Adrenal gland (tissue), 12 donors: ENCODE data around the gene EEF1AKMT3. TPM values are rescaled to one million over a fixed set of nuclear protein-coding genes. Genes with fewer than 3 reads are reported as not detected.

Experiments used
- DNase-seq, 7 donors: peaks; one replicate each; pipeline ENCODE4 v3.0.0-alpha.2; 2019 to 2020
- H3K27ac ChIP-seq, 5 donors: fragments of 200-600 bp; sonication (generic) in 4 of 5; 1 replicate in 3 of 5; 2 replicates in 2 of 5; pipeline versions ENCODE4 v1.5.1 to v1.8.0; 2016 to 2020; ENCODE audit warnings: mild to moderate bottlenecking in 1 of 5
- H3K27me3 ChIP-seq: fragments of 200-600 bp; 2 replicates; pipeline ENCODE4 v1.8.0; 2021
- H3K36me3 ChIP-seq, 2 donors: fragments of 200-600 bp; replicated peaks in 1 of 2; 1 replicate in 1 of 2; 2 replicates in 1 of 2; pipeline versions ENCODE4 v1.5.1 to v1.8.0; 2018 to 2022
- H3K4me1 ChIP-seq, 2 donors: fragments of 200-600 bp; replicated peaks in 1 of 2; 1 replicate in 1 of 2; 2 replicates in 1 of 2; pipeline versions ENCODE4 v1.5.1 to v1.8.0; 2018 to 2021
- H3K4me3 ChIP-seq, 4 donors: fragments of 200-600 bp; sonication (generic) in 3 of 4; one replicate each; pipeline ENCODE4 v1.5.1; 2016 to 2018
- H3K9me3 ChIP-seq, 3 donors: fragments of 200-600 bp; sonication (generic) in 1 of 3; replicated peaks in 1 of 3; 1 replicate in 2 of 3; 2 replicates in 1 of 3; pipeline versions ENCODE4 v1.5.1 to v1.8.0; 2016 to 2021
- CTCF ChIP-seq, 6 experiments: fragments of 450-650 bp in 4 of 6; fragments of 200-600 bp in 2 of 6; sonication (generic) in 1 of 6; IDR thresholded peaks; 1 replicate in 5 of 6; 2 replicates in 1 of 6; pipeline versions ENCODE4 v1.5.1 to v1.8.0; 2016 to 2021; ENCODE audit warnings: antibody characterized with exemption in 6 of 6, mild to moderate bottlenecking in 2 of 6, moderate library complexity in 1 of 6
- POLR2A ChIP-seq, 2 donors: fragments of 450-650 bp; IDR thresholded peaks; one replicate each; pipeline ENCODE4 v1.6.1; 2017; ENCODE audit warnings: antibody characterized with exemption in 2 of 2, mild to moderate bottlenecking in 2 of 2, moderate library complexity in 1 of 2
- WGBS, 4 donors: extraction: QIAGEN DNeasy Blood & Tissue Kit in 2 of 4; methylation state at CpG; one replicate each; pipeline versions ENCODE4 v1.1.5 to v1.1.7; 2013 to 2017; 5-methylcytosine and 5-hydroxymethylcytosine counted together
- intact Hi-C, 2 donors: fragments of 100-400 bp; cut with DNase I; formaldehyde crosslinking; loops; one replicate each; pipeline versions ENCODE4 v1.14.1 to v1.15.0; 2022 to 2023
- microRNA counts, 2 donors: library from miRNA; unstranded; fragments of <30 nt; microRNA quantifications; one replicate each; lab custom pipeline; 2016
- microRNA-seq, 3 donors: library from miRNA; unstranded; fragments of <30 nt; microRNA quantifications; one replicate each; pipeline ENCODE4, GENCODE V29; 2017 to 2020
- polyA plus RNA-seq, 3 donors: library from polyadenylated mRNA; stranded (reverse); fragments of 200-250 nt in 2 of 3; fragments of 350-450 nt in 1 of 3; fragmentation: Illumina TruSeq in 1 of 3; extraction: RNeasy Lipid Tissue Mini Kit (QIAGEN cat#74804) in 1 of 3; gene quantifications; one replicate each; pipeline ENCODE4 v1.2.3, GENCODE V29; 2013 to 2014
- small RNA-seq, 2 donors: library from RNA; depleted of rRNA; stranded (forward); fragments of <200 nt; gene quantifications; one replicate each; pipeline ENCODE3, GENCODE V24; 2016
- total RNA-seq, 9 donors: library from RNA; depleted of rRNA in 4 of 9; stranded (reverse); fragments of >200 nt in 4 of 9; fragments of 120-200 nt in 1 of 9; fragmentation: NEBNext Ultra II Directional in 1 of 9; extraction: Animal tissue kit (Norgen Biotek cat#: 25700) in 1 of 9; gene quantifications; one replicate each; pipeline versions ENCODE4 v1.1.0 to v1.2.4, GENCODE V29; 2013 to 2023
- donor health status: healthy with polysubstance abuse.
- donor health status: Bipolar disorder and iron deficiency.
- donor health status: DM: yes; HTN: yes; CAD: no.
- donor health status: DM: no; HTN: no; CAD: no.
- donor health status: DM: no; HTN: no; CAD: no.
- donor health status: DM: yes; HTN: yes; CAD: no.

EEF1AKMT3 gene
- total and polyA plus RNA-seq, 12 donors, result 2.4 to 35.9 (median 8.8) TPM

- H3K27me3 ChIP-seq, result no peaks in the 10 kb centered on the region
- H3K36me3 ChIP-seq, result peaks cover 0 to 54% of the 10 kb centered on the region in 2 donors
- H3K4me3 ChIP-seq, result no peak overlapping the region
- no peaks in the 10 kb centered on the region for H3K9me3 ChIP-seq
- H3K4me1 ChIP-seq, result peaks cover 39 to 58% of the 10 kb centered on the region in 2 donors
- TF ChIP-seq POLR2A (IDR thresholded peaks at IDR 0.05) (no peak), CTCF (IDR thresholded peaks at IDR 0.05) (no peak)
- intact Hi-C loops, result no loop called here
- peak overlapping the region in 1 of 5 donors; percentile 23 for H3K27ac ChIP-seq
- WGBS, 4 donors, result 51 to 54% (median 53%) methylated on average over 10 of the region's 10 CpGs
- DNase-seq, result no peak
Observed at GRCh38 chr12:57829025-57829777, 56.8 kb downstream of the EEF1AKMT3 start.

GRCh38 chr12:57830393-57830792 lies 58.0 kb downstream of the EEF1AKMT3 start:
- Histone ChIP-seq H3K9me3 (no peaks in the 10 kb centered on the region), H3K36me3 (peaks cover 0 to 42% of the 10 kb centered on the region in 2 donors), H3K4me3 (no peak overlapping the region), H3K27me3 (no peaks in the 10 kb centered on the region), H3K27ac (peak overlapping the region in 3 of 5 donors; percentile 38 to 99 (median 65)), H3K4me1 (peaks cover 51 to 70% of the 10 kb centered on the region in 2 donors)
- intact Hi-C loops, result loop anchor here (5.0 kb wide), 2 partner anchors 67 to 77 kb away; no protein-coding TSS in a partner anchor
- DNase-seq, result no peak
- no peak for TF ChIP-seq POLR2A (IDR thresholded peaks at IDR 0.05)
- no peak for TF ChIP-seq CTCF (IDR thresholded peaks at IDR 0.05)
- 75 to 84% (median 80%) methylated on average over 2 of the region's 2 CpGs for WGBS, 4 donors

MicroRNA genes within 50 kb of the gene (microRNA counts, 767-probe panel; counts per million panel counts)
- 6,344 to 8,289 counts per million in 2 donors for microRNA hsa-miR-26a-5p (lab: Ali Mortazavi, UCI)

Small RNA genes lying within 50 kb of the gene (microRNA-seq; reads per million reads assigned to microRNA genes)
- 315 to 524 (median 321) reads per million in 3 donors for gene MIR26A2
- gene MIR6759, result 0 to 0.45 (median 0) reads per million in 3 donors

Small RNA genes lying within 50 kb of the gene (small RNA-seq; reads per million reads assigned to genes)
- gene MIR26A2 (3.4 to 7.2 reads per million in 2 donors), gene RNU6-1083P (0 reads per million in 2 donors)

Other genes starting within 250 kb of the EEF1AKMT3 start
- gene MBD6, start 249.8 kb upstream of the EEF1AKMT3 start, total RNA-seq, result 100 to 1,000 TPM in 2 of 9 donors, 10 to 100 TPM in 7; 10.5 to 128 (median 32.6) TPM
- gene MBD6, start 249.8 kb upstream of the EEF1AKMT3 start, polyA plus RNA-seq, result 100 to 1,000 TPM in 1 of 3 donors, 10 to 100 TPM in 2; 21.7 to 167 (median 91.4) TPM
- 100 to 1,000 TPM; 114 to 202 (median 137) TPM for gene DCTN2, start 225.4 kb upstream of the EEF1AKMT3 start, total RNA-seq
- 100 to 1,000 TPM in 2 of 3 donors, 10 to 100 TPM in 1; 81.2 to 238 (median 101) TPM for gene DCTN2, start 225.4 kb upstream of the EEF1AKMT3 start, polyA plus RNA-seq
- gene KIF5A, start 222.6 kb upstream of the EEF1AKMT3 start, total RNA-seq, result 1 to 10 TPM in 4 of 9 donors, under 1 TPM in 4, not detected in 1; 0.32 to 7.6 (median 1.3) TPM
- 1 to 10 TPM; 1.9 to 7.4 (median 5.6) TPM for gene KIF5A, start 222.6 kb upstream of the EEF1AKMT3 start, polyA plus RNA-seq
- gene PIP4K2C, start 181.4 kb upstream of the EEF1AKMT3 start, total RNA-seq, result 10 to 100 TPM; 19.5 to 75.9 (median 28.8) TPM
- 10 to 100 TPM in 1 of 3 donors, 1 to 10 TPM in 2; 8.1 to 31.5 (median 8.6) TPM for gene PIP4K2C, start 181.4 kb upstream of the EEF1AKMT3 start, polyA plus RNA-seq
- 10 to 100 TPM; 21.4 to 59.7 (median 46.0) TPM for gene DTX3, start 167.8 kb upstream of the EEF1AKMT3 start, total RNA-seq
- 100 to 1,000 TPM in 1 of 3 donors, 10 to 100 TPM in 2; 20.4 to 136 (median 98.9) TPM for gene DTX3, start 167.8 kb upstream of the EEF1AKMT3 start, polyA plus RNA-seq
- gene ARHGEF25, start 161.2 kb upstream of the EEF1AKMT3 start, total RNA-seq, result 10 to 100 TPM in 4 of 9 donors, 1 to 10 TPM in 5; 4.9 to 15.9 (median 9.3) TPM
- 10 to 100 TPM in 2 of 3 donors, 1 to 10 TPM in 1; 5.3 to 86.4 (median 34.4) TPM for gene ARHGEF25, start 161.2 kb upstream of the EEF1AKMT3 start, polyA plus RNA-seq
- gene B4GALNT1, start 139.4 kb upstream of the EEF1AKMT3 start, total RNA-seq, result 1 to 10 TPM in 5 of 9 donors, under 1 TPM in 4; 0.17 to 7.4 (median 1.1) TPM
- gene B4GALNT1, start 139.4 kb upstream of the EEF1AKMT3 start, polyA plus RNA-seq, result 1 to 10 TPM; 1.0 to 1.3 (median 1.3) TPM
- gene OS9, start 78.5 kb upstream of the EEF1AKMT3 start, total RNA-seq, result 100 to 1,000 TPM; 157 to 428 (median 293) TPM
- 100 to 1,000 TPM; 155 to 282 (median 234) TPM for gene OS9, start 78.5 kb upstream of the EEF1AKMT3 start, polyA plus RNA-seq
- gene AGAP2, start 33.9 kb upstream of the EEF1AKMT3 start, total RNA-seq, result 1 to 10 TPM in 7 of 9 donors, under 1 TPM in 2; 0.50 to 4.0 (median 1.8) TPM
- gene AGAP2, start 33.9 kb upstream of the EEF1AKMT3 start, polyA plus RNA-seq, result 1 to 10 TPM; 1.9 to 8.1 (median 2.6) TPM
- gene TSPAN31, start 27.6 kb upstream of the EEF1AKMT3 start, total RNA-seq, result 100 to 1,000 TPM in 1 of 9 donors, 10 to 100 TPM in 8; 44.2 to 115 (median 58.1) TPM
- gene TSPAN31, start 27.6 kb upstream of the EEF1AKMT3 start, polyA plus RNA-seq, result 10 to 100 TPM; 25.3 to 50.7 (median 45.1) TPM
- 100 to 1,000 TPM in 8 of 9 donors, 10 to 100 TPM in 1; 90.9 to 197 (median 145) TPM for gene CDK4, start 20.3 kb upstream of the EEF1AKMT3 start, total RNA-seq
- gene CDK4, start 20.3 kb upstream of the EEF1AKMT3 start, polyA plus RNA-seq, result 10 to 100 TPM; 46.8 to 78.8 (median 66.1) TPM
- 10 to 100 TPM in 7 of 9 donors, 1 to 10 TPM in 2; 6.7 to 23.4 (median 16.5) TPM for gene MARCHF9, start 17.5 kb upstream of the EEF1AKMT3 start, total RNA-seq
- gene MARCHF9, start 17.5 kb upstream of the EEF1AKMT3 start, polyA plus RNA-seq, result 10 to 100 TPM in 2 of 3 donors, 1 to 10 TPM in 1; 9.5 to 45.1 (median 44.0) TPM
- gene CYP27B1, start 5.5 kb upstream of the EEF1AKMT3 start, total RNA-seq, result 10 to 100 TPM in 1 of 9 donors, 1 to 10 TPM in 7, under 1 TPM in 1; 0.48 to 10.4 (median 2.8) TPM
- gene CYP27B1, start 5.5 kb upstream of the EEF1AKMT3 start, polyA plus RNA-seq, result 1 to 10 TPM; 2.5 to 3.8 (median 3.5) TPM
- gene METTL1, start 509 bp upstream of the EEF1AKMT3 start, total RNA-seq, result 10 to 100 TPM in 8 of 9 donors, 1 to 10 TPM in 1; 4.7 to 56.8 (median 22.6) TPM
- 10 to 100 TPM; 53.4 to 87.8 (median 62.6) TPM for gene METTL1, start 509 bp upstream of the EEF1AKMT3 start, polyA plus RNA-seq
- gene TSFM, start 10.2 kb downstream of the EEF1AKMT3 start, total RNA-seq, result 100 to 1,000 TPM in 2 of 9 donors, 10 to 100 TPM in 7; 40.4 to 107 (median 70.4) TPM
- 10 to 100 TPM; 31.5 to 82.6 (median 62.5) TPM for gene TSFM, start 10.2 kb downstream of the EEF1AKMT3 start, polyA plus RNA-seq
- 10 to 100 TPM in 1 of 9 donors, 1 to 10 TPM in 8; 1.5 to 10.3 (median 4.5) TPM for gene AVIL, start 46.1 kb downstream of the EEF1AKMT3 start, total RNA-seq
- gene AVIL, start 46.1 kb downstream of the EEF1AKMT3 start, polyA plus RNA-seq, result 10 to 100 TPM in 2 of 3 donors, 1 to 10 TPM in 1; 5.0 to 32.6 (median 27.9) TPM
- gene CTDSP2, start 74.1 kb downstream of the EEF1AKMT3 start, total RNA-seq, result 100 to 1,000 TPM in 7 of 9 donors, 10 to 100 TPM in 2; 89.2 to 275 (median 250) TPM
- 10 to 100 TPM; 42.9 to 89.6 (median 51.3) TPM for gene CTDSP2, start 74.1 kb downstream of the EEF1AKMT3 start, polyA plus RNA-seq
- gene ATP23, start 169.0 kb downstream of the EEF1AKMT3 start, total RNA-seq, result 10 to 100 TPM in 4 of 9 donors, 1 to 10 TPM in 5; 4.2 to 20.0 (median 7.2) TPM
- 10 to 100 TPM in 1 of 3 donors, 1 to 10 TPM in 2; 6.6 to 12.1 (median 8.4) TPM for gene ATP23, start 169.0 kb downstream of the EEF1AKMT3 start, polyA plus RNA-seq